ENCODE results near the gene ABCC9. TPM values are rescaled to one million over a fixed set of nuclear protein-coding genes. Genes with fewer than 3 reads are reported as not detected.
A peak's percentile ranks its signal among the peaks of the same experiment; 100 is the strongest.

Gene ABCC9
- total RNA-seq, 1 donor from 2014 or later = 27.5 TPM

- no peak for ATAC-seq
- Histone ChIP-seq H3K36me3 (no peaks in the 10 kb centered on the region), H3K27ac (no peak overlapping the region), H3K9me3 (no peaks in the 10 kb centered on the region), H3K4me3 (no peak overlapping the region), H3K4me1 (no peaks in the 10 kb centered on the region), H3K27me3 (ENCODE audit: low read depth) (no peaks in the 10 kb centered on the region)
- TF ChIP-seq CTCF (IDR thresholded peaks at IDR 0.05) = no peak
- intact Hi-C loops (cut with DNase I) = no loop called here
- DNase-seq = no peak
Observed at GRCh38 chr12:21984375-21984774, 43.1 kb upstream of the ABCC9 start.

GRCh38 chr12:21983095-21983494 lies 41.9 kb upstream of the ABCC9 start:
- Histone ChIP-seq H3K27me3 (ENCODE audit: low read depth) (no peaks in the 10 kb centered on the region), H3K9me3 (no peaks in the 10 kb centered on the region), H3K4me3 (no peak overlapping the region), H3K27ac (no peak overlapping the region), H3K4me1 (no peaks in the 10 kb centered on the region), H3K36me3 (no peaks in the 10 kb centered on the region)
- TF ChIP-seq CTCF (IDR thresholded peaks at IDR 0.05) = no peak
- DNase-seq (no peak), ATAC-seq (peak in 1 of 2 donors; percentile 57)
- intact Hi-C loops (cut with DNase I) = no loop called here

GRCh38 chr12:21980544-21980943 lies 39.3 kb upstream of the ABCC9 start:
- DNase-seq = no peak
- intact Hi-C loops (cut with DNase I) = no loop called here
- ATAC-seq = no peak
- TF ChIP-seq CTCF (IDR thresholded peaks at IDR 0.05) = no peak
- Histone ChIP-seq H3K36me3 (no peaks in the 10 kb centered on the region), H3K9me3 (no peaks in the 10 kb centered on the region), H3K4me1 (no peaks in the 10 kb centered on the region), H3K27me3 (ENCODE audit: low read depth) (no peaks in the 10 kb centered on the region), H3K4me3 (no peak overlapping the region), H3K27ac (no peak overlapping the region)

- DNase-seq (no peak), ATAC-seq (peak in 1 of 2 donors; percentile 61)
- TF ChIP-seq CTCF (IDR thresholded peaks at IDR 0.05) = no peak
- Histone ChIP-seq H3K9me3 (no peaks in the 10 kb centered on the region), H3K27me3 (ENCODE audit: low read depth) (no peaks in the 10 kb centered on the region), H3K4me3 (no peak overlapping the region), H3K4me1 (no peaks in the 10 kb centered on the region), H3K36me3 (no peaks in the 10 kb centered on the region), H3K27ac (no peak overlapping the region)
- intact Hi-C loops (cut with DNase I) = no loop called here
Observed at GRCh38 chr12:21975293-21975692, 34.1 kb upstream of the ABCC9 start.

GRCh38 chr12:21973221-21973620 lies 32.0 kb upstream of the ABCC9 start:
- Histone ChIP-seq H3K4me1 (no peaks in the 10 kb centered on the region), H3K27ac (no peak overlapping the region), H3K27me3 (ENCODE audit: low read depth) (no peaks in the 10 kb centered on the region), H3K9me3 (no peaks in the 10 kb centered on the region), H3K36me3 (no peaks in the 10 kb centered on the region), H3K4me3 (no peak overlapping the region)
- DNase-seq = no peak
- intact Hi-C loops (cut with DNase I) = no loop called here
- no peak for ATAC-seq
- no peak for TF ChIP-seq CTCF (IDR thresholded peaks at IDR 0.05)

GRCh38 chr12:21972055-21972454 lies 30.8 kb upstream of the ABCC9 start:
- no peak for TF ChIP-seq CTCF (IDR thresholded peaks at IDR 0.05)
- ATAC-seq (no peak), DNase-seq (no peak)
- Histone ChIP-seq H3K9me3 (no peaks in the 10 kb centered on the region), H3K4me3 (no peak overlapping the region), H3K27ac (no peak overlapping the region), H3K27me3 (ENCODE audit: low read depth) (no peaks in the 10 kb centered on the region), H3K36me3 (no peaks in the 10 kb centered on the region), H3K4me1 (no peaks in the 10 kb centered on the region)
- intact Hi-C loops (cut with DNase I) = no loop called here
